Cardiac septum (tissue), 1 donor: ENCODE data around the gene TRIM17. TPM values are rescaled to one million over a fixed set of nuclear protein-coding genes. Genes with fewer than 3 reads are reported as not detected.

Experiments used
- DNase-seq: peaks from one replicate; pipeline ENCODE4 v3.0.0-alpha.2; 2020; ENCODE audit warnings: low spot score
- intact Hi-C: fragments of 100-400 bp; cut with DNase I; formaldehyde crosslinking; loops from one replicate; pipeline ENCODE4 v1.14.0; 2022
- total RNA-seq: library from RNA; stranded (reverse); fragmentation: NEBNext Ultra II Directional; extraction: Animal tissue kit (Norgen Biotek cat#: 25700); gene quantifications from one replicate; pipeline ENCODE4 v1.2.1, GENCODE V29; 2021
- donor health status: DM: no; HTN: no; CAD: no.

The TRIM17 gene
- total RNA-seq, 1 donor from 2014 or later: 0.46 TPM

DNA sequence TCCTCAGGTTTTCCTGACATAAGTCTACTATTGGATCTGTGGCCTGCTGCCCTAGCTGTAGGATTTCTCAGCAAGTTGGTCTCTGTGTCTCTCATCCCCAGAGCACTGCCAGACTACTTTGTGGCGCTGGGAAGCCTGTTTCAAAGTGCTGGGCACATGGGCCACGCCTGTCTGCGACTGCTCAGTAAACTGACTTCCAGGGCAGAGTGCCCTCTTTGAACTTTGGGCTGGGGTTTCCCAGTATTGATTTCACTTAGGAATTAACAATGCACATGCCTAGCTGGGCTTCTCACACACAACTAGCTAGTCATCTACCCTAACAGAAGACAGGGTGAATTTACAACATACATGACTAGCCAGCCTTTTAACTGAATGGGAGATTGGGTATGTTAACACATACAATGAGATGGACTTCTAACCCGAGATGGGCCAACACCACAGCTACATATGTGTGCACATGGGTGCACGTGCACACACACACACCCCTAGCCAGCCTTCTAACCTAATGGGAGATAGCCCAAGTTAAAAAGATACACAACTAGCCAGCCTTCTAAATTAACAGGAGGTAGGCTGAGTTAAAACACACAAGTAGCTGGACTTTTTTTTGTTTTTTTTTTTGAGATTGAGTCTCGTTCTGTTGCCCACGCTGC is 6.9 kb upstream of the TRIM17 start:
- no peak for DNase-seq
- intact Hi-C loops: no loop called here

- no peak for DNase-seq
- intact Hi-C loops: no loop called here
These were observed 4.5 kb upstream of the TRIM17 start for GRCh38 chr1:228420968-228421826.

DNA sequence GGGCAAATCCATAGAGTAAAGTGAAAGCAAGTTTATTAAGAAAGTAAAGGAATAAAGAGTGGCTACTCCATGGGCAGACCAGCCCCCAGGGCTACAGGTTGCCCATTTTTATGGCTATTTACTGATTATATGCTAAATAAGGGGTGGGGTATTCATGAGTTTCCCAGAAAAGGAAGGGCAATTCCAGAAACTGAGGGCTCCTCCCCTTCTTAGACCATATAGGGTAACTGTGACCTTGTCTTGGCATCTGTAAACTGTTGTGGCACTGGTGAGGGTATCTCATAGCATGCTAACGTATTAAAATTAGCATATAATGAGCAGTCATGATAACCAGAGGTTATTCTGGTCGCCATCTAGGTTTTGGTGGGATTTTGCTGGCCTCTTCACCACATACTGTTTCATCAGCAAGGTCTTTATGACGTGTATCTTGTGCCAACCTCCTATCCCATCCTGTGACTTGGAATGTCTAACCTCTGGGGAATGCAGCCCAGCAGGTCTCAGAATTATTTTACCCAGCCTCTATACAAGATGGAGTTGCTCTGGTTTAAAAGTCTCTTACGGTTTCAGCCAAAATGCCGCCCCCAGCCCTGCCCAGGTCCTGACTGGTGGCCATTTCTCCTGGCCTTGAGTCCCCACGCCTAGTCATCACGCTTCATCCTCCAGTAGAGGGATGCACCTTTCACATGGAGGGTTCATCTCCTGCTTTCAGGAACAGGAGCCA is 982 bp upstream of the TRIM17 start:
- intact Hi-C loops: no loop called here

DNA sequence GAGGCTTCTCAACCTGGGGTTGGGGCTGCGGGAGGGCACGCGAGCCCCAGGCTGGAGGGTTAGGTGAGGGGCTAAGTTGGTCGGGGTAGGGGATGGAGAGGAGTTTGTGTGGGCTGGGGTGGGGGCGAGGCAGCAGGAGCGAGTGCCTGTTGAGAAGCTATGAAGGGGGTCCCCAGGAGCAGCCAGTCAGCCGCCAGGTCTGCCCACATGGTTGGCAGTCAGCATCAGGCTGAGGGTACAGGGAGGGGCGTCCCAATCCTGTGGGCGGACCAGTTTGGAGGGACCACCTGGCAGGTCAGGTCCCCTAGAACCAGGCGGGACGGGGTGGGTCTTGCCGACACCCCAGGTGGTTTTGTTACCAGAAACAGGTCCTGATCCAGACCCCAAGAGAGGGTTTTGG is 400 bp upstream of the TRIM17 start:
- DNase-seq: no peak
- intact Hi-C loops: no loop called here

More for the DNA sequence above, 982 bp upstream of the TRIM17 start:
- DNase-seq: no peak

DNA sequence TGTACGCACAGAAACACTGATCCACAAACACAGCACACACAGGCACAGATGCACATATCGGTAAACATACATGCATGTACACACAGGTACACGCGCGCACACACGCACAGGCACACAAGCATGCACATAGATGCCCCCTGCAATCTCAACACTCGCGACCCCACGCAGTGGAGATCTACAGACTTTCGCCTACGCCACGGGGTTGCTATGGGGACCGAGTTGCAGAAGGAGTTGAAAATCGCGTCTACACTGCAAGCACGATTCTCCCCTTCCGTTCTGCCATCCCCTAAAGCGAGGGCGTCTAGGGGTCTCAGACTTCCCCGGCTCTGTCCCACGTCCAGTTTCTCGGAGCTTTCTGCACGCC is 826 bp downstream of the TRIM17 start:
- no peak for DNase-seq

GRCh38 chr1:228415221-228415620 is 1.4 kb downstream of the TRIM17 start:
- intact Hi-C loops: no loop called here
- DNase-seq: no peak

More for the DNA sequence above, 826 bp downstream of the TRIM17 start:
- intact Hi-C loops: no loop called here

- intact Hi-C loops: no loop called here
- no peak for DNase-seq
These were observed 2.0 kb downstream of the TRIM17 start for GRCh38 chr1:228414511-228415211.

DNA sequence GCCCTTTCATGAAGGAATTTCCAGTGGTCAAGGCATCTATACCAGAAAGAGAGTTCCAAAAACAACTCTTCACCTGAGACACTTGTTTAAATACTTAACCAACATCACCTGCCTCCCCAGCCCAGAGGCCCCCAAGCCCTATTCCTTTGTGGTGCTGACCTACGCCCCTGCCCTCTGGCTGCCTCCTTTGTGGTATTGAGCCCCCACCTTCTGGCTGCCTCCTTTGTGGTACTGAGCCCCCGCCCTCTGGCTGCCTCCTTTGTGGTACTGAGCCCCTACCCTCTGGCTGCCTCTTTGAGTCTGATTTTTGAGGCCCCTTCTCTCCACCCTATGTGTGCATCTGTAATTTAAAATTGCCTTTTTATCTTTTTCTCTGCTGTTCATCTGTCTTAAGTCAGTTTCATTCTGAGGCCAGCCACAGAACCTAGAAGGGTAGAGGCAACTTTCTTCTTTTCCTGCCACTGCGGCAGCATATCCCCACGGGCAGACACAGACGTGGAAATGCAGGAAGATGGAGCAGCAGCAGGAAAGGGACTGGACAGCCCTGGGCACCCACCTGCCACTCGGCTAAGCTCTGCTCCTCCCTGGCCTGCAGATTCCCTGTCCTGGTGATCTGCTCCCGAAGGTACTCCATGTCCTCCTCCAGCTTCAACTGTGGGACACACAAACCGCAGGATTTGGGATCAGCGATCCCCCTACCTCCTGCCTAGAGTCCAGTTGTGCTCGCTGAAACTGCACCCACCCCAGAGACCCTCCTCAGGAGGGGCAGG is 3.2 kb downstream of the TRIM17 start:
- intact Hi-C loops: no loop called here
- DNase-seq: no peak

DNA sequence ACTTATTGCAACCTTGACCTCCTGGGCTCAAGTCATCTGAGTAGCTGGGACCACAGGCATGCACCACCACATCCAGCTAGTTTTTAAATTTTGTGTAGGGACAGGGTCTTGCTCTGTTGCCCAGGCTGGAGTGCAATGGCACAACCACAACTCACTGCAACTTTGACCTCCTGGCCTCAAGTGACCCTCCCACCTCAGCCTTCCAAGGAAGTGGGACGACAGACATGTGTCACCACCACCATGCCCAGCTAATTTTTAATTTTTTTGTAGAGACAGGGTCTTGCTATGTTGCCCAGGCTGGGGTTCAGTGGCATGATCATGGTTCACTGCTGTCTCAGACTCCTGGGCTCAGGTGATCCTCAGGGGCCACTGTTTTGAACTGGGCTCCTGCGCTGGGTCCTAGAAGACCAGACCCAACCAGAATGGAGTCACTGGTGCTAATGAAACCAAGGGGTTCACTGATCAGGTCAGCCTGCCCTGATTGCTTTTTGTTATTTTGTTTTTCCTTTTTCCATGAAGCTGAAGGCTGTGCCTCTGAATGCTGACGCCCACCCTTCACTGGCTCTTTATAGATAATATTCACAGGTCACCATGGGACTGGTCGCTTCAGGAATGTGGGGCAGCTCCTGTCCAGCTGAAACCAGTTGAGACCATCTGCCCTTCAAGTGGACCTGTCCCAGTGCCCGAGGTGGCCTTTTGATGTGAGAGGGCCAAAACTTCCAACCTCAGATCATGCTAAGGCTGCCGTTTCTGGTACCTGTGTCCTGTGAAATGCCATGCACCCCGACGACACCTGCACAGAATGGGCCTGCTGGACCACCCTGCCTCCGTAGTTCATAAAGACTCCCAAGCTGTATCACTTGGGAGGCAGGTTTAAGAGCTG is 4.9 kb downstream of the TRIM17 start:
- DNase-seq: no peak
- intact Hi-C loops: no loop called here

DNA sequence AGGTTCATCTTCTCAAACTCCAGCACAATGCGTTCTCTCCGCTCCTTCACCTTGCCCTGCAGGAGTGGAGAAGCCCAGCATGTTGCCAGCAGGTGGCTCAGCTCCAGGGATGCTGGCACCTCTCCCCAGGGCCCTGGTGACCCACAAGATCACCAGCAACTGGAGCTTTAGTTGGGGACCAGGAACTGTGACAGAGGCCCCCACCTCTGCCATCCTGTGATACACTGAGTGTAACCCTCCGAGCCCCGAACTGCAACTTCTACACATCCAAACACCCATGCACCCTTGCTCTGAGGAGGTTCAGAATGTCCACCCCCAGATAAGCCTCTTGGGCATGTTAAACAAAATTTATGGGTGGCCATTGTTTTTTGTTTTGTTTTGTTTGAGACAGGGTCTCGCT is 5.5 kb downstream of the TRIM17 start:
- intact Hi-C loops: no loop called here
- DNase-seq: no peak

DNA sequence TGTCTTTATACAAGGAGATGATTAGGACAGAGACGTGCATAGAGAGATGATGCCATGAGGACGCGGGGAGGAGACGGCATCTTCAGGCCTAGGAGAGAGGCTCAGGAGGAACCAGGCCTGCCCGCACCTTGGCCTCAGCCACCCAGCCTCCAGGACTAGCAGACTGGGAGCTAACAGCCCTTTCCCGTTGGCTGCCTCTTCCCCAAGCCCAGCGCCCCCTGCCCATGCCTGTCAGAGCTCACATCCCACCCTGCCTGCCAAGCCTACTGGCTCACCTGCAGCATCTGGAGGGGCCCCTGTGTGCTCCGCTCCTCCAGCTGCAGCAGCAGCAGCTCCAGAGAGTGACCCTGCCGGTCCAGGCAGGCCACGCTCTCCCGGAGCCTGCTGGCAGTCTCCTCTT is 6.0 kb downstream of the TRIM17 start:
- intact Hi-C loops: no loop called here
- DNase-seq: no peak

DNA sequence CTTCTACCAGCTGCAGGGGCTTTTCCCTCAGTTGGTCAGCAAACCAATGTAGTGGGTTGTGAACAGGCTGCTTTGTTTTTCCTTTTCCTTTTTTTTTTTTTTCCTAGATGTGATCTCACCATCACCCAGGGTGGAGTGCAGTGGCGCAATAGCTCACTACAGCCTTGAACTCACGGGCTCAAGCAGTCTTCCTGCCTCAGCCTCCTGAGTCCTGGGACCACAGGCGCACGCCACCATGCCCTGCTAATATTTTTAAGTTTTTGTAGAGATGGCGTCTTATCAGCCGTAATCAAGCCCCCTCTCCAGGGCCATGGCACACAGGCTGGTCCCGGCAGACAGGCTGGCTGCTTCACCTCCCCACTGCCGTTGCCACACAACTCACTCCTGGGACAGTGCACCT is 6.6 kb downstream of the TRIM17 start:
- intact Hi-C loops: no loop called here
- peak; percentile 69 for DNase-seq

DNA sequence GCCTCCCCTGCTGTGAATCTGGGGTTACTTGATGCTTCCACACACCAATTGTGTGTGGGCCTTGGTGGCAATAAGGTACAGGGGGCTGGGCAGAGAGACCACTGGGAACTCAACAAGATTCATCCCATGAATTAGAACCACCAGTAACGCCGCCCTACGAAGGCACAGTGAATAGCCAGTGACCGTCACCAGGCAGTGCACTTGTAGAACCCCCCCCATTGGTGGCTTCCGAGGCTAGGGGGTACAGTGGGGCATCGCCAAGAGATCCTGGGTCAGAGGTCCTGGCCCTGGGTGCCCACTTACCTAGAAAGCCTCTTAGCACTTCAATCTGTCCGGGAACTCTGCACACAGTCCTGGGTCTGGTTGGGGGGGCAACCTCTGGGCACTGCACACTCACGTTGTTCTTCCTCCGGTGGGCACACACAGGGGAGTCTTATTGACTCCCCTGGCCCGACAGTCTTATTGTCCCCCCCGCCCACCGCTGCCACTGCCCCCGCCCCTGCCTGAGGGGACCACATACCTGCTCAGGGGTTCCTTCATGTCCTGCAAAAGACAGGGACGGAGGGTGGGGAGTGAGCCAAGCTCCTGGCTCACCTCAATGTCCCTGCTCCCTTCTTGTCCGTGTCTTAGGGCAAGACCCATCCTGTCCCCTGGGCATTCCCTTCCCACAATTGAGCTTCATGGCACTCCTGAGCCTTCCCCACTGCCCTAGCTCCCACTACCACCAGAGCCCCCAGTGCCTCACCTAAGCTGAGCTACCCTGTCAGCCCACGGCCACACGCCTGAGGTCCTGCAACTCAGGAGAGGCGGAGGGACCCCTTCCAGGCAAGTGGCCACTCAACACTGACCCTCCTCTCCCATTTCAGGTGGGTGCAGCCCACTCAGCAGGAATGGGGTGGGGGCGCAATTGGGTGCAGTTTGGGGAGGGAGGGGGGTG is 7.5 kb downstream of the TRIM17 start:
- intact Hi-C loops: loop anchor here (5.0 kb wide), 2 partner anchors 48 to 272 kb away; a partner anchor contains a TSS
- peak; percentile 59 for DNase-seq

DNA sequence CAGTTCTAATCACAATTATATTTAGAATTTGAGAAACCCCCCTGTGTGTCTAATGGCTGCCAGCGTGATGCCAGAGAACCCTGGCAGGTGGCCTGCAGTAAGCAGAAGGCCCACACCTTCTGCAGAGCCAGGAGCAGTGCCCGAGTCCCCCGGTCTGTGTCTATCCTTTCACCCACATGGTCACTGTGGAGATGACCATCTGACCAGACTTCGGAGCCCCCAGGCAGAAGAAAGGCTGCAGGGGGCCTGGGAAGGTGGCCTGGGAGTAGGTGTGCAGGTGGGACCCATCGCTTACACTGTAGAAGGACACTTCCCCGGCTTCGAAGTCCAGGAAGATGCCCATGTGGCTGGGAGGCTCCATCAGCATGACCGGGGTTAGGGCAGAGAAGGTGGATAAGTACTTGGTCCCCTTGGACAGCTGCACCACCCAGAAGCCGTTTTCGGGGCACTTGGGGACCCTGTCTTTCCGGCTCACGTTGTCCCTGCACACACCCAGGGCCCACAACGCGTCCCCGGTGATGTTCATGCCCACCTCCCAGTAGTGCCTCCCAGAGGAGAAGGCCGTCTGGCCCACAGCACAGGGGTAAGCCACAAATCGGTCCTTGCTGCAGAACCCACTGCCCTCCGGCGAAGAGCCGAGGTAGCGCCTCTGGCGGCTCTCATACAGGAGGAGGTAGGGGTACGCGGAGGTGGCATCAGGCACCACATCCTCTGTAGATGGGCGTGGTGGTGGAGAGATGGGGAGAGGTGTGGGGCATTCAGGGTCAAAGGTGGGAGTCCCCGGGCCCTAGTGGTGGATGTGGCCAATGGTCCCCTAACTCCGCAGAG is 8.4 kb downstream of the TRIM17 start:
- intact Hi-C loops: loop anchor here (5.0 kb wide), 2 partner anchors 49 to 271 kb away; a partner anchor contains a TSS
- DNase-seq: peak; percentile 71

DNA sequence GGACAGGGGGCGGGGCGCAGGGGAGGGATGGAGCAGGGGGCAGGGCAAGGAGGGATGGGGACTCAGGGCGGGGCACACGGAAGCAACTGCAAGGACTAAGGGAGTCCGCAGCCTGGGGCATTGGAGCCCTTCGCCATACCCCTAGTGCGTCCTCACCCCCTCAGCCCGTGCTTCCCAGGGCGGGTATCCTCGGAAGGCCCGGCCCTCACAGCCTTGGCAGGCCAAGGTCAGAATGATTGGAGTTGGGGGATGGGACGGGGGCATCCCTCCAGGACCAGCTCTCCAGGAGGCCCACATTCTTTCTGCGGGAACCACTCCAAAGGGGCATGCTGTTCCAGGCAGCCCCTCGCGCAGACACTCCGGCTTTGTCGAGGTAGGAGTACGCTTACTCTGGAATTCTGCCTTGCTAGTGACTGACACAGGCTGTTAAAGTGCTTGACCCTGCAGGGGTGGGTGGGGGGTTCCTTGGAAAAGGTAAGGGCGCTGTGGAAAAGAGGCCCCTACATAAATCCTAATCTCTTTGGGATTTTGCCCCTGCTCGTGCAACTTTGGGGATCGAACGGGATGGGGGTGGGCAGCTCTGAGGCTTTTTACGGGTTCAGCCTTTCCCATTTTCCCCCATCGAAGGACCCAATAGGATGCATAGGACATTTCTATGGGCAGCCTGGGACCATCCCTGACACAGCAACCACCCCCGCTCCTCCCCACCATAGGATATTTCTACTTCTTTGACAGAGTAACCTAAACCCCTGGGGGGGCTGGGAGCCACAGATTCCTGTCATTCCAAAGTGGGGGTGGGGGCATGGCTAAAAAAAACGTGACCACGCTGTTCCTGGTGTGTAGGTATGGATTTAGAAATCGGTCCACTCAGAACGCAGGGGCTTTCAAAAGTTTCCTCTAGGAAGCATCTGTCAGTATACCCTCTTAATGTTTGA is 9.3 kb downstream of the TRIM17 start:
- peak; percentile 12 for DNase-seq
- intact Hi-C loops: loop anchor here (5.0 kb wide), 2 partner anchors 50 to 270 kb away; a partner anchor contains a TSS
